GM04504 (cell line): Measurements from ENCODE around the gene IMPA2.
A peak's percentile ranks its signal among the peaks of the same experiment; 100 is the strongest.
"Not testable (repeated sequence)": the region's sequence is repeated elsewhere in the genome, so short reads cannot be mapped to it uniquely, and the experiment has no call there.

Experiments
- DNase-seq: peaks from one replicate; pipeline ENCODE4 v3.0.0-alpha.2; 2012; ENCODE audit warnings: low read depth

The IMPA2 gene

DNA sequence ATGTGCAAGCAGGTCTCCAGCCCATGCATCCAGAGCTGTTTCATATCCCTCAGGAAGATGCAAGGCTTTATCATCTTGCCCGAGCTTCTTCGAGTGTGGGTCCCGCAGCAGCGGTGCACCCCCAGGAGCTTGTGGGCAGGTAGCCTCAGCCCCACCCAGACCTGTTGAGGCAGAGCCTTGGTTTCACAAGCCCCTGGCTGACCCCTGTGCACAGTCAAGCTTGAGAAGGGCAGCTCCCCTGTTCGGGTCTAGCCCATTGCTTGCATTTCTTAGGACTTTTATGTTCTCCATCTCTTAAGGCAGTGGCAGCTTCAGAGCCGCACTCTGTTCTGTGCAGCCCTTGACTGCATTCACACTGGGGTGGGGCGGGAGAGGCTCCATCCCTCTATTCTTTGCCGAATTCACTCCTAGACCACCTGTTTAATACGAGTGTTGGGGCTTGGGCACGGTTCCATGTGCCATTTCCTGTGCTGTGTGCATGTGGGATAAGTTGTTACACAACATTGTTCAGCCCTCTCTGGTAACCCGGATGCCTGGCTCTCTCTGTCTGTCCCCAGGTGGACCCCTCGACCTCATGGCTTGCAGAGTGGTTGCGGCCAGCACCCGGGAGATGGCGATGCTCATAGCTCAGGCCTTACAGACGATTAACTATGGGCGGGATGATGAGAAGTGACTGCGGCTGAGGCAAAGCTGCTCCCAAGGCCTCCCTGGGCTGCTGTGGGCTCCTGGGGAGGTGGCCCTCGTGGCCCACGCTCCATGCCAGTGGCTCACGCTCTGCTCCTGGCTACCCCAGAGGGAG lies 48.7 kb downstream of the IMPA2 start:
- DNase-seq = no peak

DNA sequence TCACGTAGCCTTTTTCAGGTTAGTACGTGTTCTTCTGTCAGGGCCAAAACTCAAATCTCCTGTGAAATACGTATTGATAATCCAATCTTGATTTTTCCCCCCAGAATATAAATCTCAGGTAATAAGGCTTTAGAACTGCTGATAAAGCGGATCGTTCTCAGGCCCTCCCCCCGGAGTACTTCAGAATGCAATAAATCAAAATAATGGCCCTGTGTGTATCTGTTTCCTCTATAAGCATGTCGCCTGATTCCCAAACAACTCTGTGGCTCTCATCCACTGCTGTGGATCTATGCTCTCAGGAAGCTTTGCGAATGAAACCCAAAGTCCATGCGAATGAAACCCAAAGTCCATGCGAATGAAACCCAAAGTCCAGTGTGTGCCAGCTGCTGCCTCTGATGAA lies 49.4 kb downstream of the IMPA2 start:
- DNase-seq = no peak

DNA sequence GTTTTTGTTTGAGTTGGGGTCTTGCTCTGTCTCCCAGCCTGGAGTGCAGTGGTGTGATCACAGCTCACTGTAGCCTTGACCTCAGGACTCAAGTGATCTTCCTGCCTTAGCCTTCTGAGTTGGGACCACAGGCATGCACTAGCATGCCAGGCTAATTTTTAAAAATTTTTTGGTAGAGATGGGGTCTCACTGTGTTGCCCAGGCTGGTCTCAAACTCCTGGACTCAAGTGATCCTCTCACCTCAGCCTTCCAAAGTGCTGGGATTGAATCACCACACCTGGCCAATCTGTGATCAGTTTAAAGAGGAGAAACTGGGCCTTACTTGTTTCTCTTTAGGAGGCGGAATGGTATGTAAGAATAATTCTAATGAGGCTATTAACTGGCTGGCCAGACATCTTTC lies 49.9 kb downstream of the IMPA2 start:
- DNase-seq = no peak

DNA sequence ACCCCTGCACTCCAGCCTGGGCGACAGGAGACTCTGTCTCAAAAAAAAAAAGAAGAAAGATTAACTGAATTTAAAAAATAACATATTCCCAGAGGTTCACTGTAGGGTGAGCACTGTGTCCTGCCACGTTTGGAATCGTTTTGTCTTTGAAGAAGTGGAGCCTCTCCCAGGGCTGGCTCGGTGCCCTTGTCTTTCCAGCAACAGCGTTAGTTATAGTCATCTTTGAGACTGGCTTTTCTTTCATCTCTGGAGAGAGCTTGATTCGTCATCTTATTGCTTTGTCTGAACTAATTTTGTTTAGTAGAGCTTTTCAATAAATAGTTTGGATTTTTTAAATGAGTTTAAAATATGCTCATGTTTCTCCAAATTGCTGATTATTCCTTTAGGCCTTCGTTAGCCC lies 50.5 kb downstream of the IMPA2 start:
- DNase-seq = peak; percentile 73

- peak; percentile 58 for DNase-seq
Observed at GRCh38 chr18:12032786-12033642, 51.7 kb downstream of the IMPA2 start.

GRCh38 chr18:12033643-12034025 lies 52.3 kb downstream of the IMPA2 start:
- DNase-seq = no peak

DNA sequence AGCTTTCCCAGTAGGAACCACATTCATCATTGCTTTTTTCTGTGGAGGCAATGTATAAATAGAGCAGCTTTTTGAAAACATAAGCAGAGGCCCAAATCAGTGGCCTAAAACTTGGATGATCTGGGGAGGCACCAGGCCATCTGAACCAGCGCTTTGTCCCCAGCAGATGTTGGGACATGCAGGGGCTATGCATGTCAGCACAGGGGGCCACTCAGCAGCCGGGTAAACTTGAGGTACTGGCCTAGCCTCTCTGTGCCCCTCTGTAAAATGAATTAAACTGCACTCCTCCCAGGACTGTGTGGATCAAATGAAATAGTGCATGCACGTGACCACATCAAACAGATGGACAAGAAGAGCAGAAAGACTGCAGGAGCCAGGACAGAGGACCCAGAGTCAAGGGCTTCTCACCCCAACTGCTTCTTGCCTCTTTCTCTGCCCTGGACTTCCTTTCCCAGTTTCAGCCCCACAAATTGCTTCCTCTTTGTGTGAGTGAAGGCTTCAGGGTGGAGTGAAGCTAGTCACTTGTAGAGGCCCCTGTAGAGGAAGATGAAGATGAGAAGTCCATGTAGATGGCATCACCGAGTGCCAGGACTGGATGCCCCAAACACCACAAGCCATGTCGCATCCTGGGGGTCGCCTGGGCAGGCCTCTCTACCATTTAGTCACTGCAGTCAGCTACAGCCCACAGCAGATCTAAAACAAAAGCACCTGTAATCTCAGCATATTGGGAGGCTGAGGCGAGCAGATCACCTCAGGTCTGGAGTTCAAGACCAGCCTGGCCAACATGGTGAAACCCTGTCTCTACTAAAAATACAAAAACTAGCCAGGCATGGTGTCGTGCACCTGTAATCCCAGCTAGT lies 53.2 kb downstream of the IMPA2 start:
- no peak for DNase-seq

- no peak for DNase-seq
Observed at GRCh38 chr18:12035481-12035880, 54.2 kb downstream of the IMPA2 start.

GRCh38 chr18:12036201-12036751 lies 55.0 kb downstream of the IMPA2 start:
- DNase-seq = no peak

- no peak for DNase-seq
Observed at GRCh38 chr18:12038082-12038638, 56.9 kb downstream of the IMPA2 start.

GRCh38 chr18:12038639-12039539 lies 57.6 kb downstream of the IMPA2 start:
- peak; percentile 39 for DNase-seq

DNA sequence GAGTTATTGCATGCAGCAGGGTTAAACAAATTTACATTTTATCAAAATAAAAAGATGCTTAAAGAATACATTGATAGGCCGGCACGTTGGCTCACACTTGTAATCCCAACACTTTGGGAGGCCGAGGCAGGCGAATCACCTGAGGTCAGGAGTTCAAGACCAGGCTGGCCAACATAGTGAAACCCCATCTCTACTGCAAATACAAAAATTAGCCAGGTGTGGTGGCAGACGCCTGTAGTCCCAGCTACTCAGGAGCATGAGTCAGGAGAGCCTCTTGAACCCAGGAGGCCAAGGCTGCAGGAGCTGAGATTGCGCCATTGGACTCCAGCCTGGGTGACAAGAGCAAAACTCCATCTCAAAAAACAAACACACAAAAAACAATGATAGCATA lies 58.2 kb downstream of the IMPA2 start:
- DNase-seq = not testable (repeated sequence)

DNA sequence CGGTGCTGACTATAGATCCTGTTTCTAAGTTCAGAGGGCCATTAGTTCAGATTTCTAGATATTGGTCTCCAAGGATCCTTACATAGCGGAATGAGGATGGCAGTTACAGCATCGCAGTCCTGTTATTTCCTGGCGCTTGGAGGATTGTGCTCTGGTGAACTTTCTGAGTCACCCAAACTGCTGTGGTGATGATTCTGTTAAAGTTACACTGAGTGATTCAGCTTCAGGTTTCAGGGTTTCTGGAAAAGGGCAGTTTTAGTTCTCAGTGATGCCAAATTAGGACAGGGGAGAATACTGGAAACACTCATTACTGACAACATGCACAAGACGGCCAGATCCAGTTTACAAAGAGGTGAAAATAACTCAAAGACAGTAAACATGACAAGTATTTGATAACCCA lies 60.3 kb downstream of the IMPA2 start:
- DNase-seq = peak; percentile 59

- no peak for DNase-seq
Observed at GRCh38 chr18:12043811-12044210, 62.5 kb downstream of the IMPA2 start.

DNA sequence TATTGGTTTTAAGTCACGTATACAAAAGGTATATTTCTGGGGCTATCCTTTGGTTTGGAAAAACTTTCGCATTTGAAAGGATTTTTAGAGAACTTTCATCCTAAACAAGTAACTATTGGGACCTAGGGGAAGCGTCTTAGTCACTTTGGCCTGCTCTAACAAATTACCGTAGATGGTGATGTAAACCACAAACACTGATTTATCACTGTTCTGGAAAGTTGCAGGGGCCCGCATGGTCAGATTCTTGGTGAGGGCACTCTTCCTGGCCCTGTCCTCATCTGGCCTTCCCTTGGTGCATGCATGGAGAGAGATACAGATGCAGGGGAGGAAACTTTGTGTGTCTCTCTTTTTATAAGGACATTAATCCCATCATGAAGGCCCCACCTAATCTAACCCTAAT lies 63.3 kb downstream of the IMPA2 start:
- DNase-seq = no peak

DNA sequence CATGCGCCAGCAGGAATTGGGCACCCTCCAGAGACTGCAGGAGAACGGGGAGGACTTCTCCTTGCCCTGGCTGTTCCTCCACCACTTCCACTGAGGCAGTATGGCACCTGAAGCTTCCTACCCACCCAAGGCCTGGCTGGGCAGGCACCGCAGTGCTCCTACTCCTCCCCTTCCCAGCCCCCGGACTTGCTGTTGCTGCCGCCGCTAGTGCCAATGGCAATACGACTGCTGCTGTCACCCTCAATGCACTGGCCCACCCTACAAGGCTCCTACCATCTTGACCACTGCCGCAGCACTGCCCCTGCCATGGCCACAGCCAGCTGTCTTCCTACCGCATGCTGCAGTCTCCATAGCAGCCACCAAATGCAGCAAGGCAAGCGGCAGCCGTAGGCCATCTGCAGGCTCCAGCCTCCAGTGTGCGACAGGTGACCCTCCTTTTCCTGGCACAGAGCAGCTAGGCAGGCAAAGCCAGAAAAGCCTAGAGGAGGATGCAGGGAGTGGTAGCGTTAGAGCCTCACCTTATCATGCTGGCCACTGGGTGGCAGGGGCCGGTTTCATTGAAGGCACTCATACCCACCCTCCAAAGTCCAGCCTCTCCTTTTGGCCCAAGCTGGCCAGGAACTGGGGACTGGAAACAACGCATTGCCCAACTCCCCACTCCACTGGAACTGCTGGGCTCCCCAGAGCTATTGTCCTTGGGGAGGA lies 64.9 kb downstream of the IMPA2 start:
- no peak for DNase-seq

GRCh38 chr18:12046751-12047335 lies 65.5 kb downstream of the IMPA2 start:
- no peak for DNase-seq

- DNase-seq = no peak
Observed at GRCh38 chr18:12048010-12048826, 66.9 kb downstream of the IMPA2 start.

DNA sequence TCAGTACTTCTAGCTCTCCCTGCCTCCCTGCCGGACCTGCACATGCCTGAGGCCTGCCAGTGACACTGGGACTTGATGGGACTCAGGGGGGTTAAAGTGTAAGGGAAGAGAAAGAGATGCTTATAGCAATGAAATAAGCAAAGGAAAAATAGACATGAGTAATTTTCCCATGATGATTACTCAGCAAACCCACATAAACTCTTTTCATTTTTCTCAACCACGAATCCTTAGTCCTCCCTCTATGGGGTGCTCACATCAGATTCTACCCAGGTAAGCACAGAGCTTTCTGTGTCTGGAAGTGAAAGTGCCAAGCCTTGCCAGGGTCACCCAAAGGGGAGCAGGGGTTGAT lies 67.5 kb downstream of the IMPA2 start:
- DNase-seq = no peak
